Spinal cord (tissue), 10 donors: ENCODE results near the gene BCAS3. TPM values are rescaled to one million over a fixed set of nuclear protein-coding genes. Genes with fewer than 3 reads are reported as not detected.
A peak's percentile ranks its signal among the peaks of the same experiment; 100 is the strongest.

ENCODE experiments used
- DNase-seq, 6 donors: peaks; one replicate each; pipeline versions ENCODE4 v3.0.0 to v3.0.0-alpha.2; 2013 to 2015; ENCODE audit warnings: low spot score in 6 of 6, low read depth in 4 of 6
- H3K27ac ChIP-seq: one replicate; pipeline ENCODE4 v1.5.1; 2013; ENCODE audit warnings: low read depth, low read length, control low read depth
- H3K27me3 ChIP-seq: one replicate; pipeline ENCODE4 v1.6.1; 2013; ENCODE audit warnings: low read length; ENCODE audit not compliant: control insufficient read depth, insufficient read depth
- H3K36me3 ChIP-seq: one replicate; pipeline ENCODE4 v1.6.1; 2013; ENCODE audit warnings: low read length; ENCODE audit not compliant: control insufficient read depth, insufficient read depth
- H3K4me1 ChIP-seq: one replicate; pipeline ENCODE4 v1.6.1; 2013; ENCODE audit warnings: low read length; ENCODE audit not compliant: control insufficient read depth, insufficient read depth
- H3K4me3 ChIP-seq: one replicate; pipeline ENCODE4 v1.5.1; 2013; ENCODE audit warnings: low read depth, low read length, control low read depth
- H3K9me3 ChIP-seq: one replicate; pipeline ENCODE4 v1.6.1; 2013; ENCODE audit warnings: low read length; ENCODE audit not compliant: control insufficient read depth, insufficient read depth
- WGBS: methylation state at CpG from one replicate; pipeline ENCODE4 v1.1.5; 2013; ENCODE audit warnings: missing lambda C conversion rate; ENCODE audit not compliant: insufficient coverage; 5-methylcytosine and 5-hydroxymethylcytosine counted together
- polyA plus RNA-seq, 2 donors: library from polyadenylated mRNA; unstranded; fragments of 120-200 nt; gene quantifications; one replicate each; pipeline ENCODE4 v1.2.1, GENCODE V29; 2013; ENCODE audit not compliant: insufficient read length in 2 of 2
- total RNA-seq, 2 donors: library from RNA; depleted of rRNA in 1 of 2; stranded (reverse); fragments of 120-200 nt in 1 of 2; fragments of >200 nt in 1 of 2; gene quantifications; one replicate each; pipeline versions ENCODE4 v1.2.3 to v1.2.4, GENCODE V29; 2013 to 2014
- donor health status: healthy.

BCAS3 gene
- total and polyA plus RNA-seq, 4 donors, result 20.5 to 53.4 (median 25.7) TPM

DNA sequence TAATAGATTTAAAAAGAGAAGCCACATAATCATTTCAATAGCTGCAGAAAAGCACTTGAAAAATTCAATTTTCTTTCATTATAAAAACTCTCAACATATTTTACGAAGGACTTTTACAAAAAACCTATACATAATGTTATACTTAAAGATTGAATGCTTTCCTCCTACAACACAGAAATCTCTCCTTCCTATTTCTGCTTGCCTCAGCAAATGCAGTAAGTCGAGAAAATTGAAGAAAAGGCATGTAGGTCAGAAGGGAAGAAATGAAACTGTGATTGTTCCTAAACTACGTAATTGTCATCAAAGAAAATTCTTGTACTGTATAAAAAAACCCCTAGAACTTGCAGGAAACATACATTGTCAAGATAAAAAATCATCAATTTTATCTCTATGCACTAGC lies 267.1 kb downstream of the BCAS3 start:
- no peaks in the 10 kb centered on the region for H3K4me1 ChIP-seq
- no peak overlapping the region for H3K27ac ChIP-seq
- no peak for DNase-seq
- H3K36me3 ChIP-seq, result no peaks in the 10 kb centered on the region
- no peaks in the 10 kb centered on the region for H3K27me3 ChIP-seq
- no peak overlapping the region for H3K4me3 ChIP-seq
- no peaks in the 10 kb centered on the region for H3K9me3 ChIP-seq
- no CpG with 5 or more reads among the region's 3 CpGs for WGBS

- H3K36me3 ChIP-seq, result no peaks in the 10 kb centered on the region
- DNase-seq, result peak in 1 of 6 donors; percentile 3
- WGBS, result no CpG with 5 or more reads among the region's 1 CpG
- no peak overlapping the region for H3K27ac ChIP-seq
- no peaks in the 10 kb centered on the region for H3K4me1 ChIP-seq
- no peaks in the 10 kb centered on the region for H3K27me3 ChIP-seq
- H3K4me3 ChIP-seq, result no peak overlapping the region
- no peaks in the 10 kb centered on the region for H3K9me3 ChIP-seq
These were observed 269.4 kb downstream of the BCAS3 start for GRCh38 chr17:60947100-60947499.

DNA sequence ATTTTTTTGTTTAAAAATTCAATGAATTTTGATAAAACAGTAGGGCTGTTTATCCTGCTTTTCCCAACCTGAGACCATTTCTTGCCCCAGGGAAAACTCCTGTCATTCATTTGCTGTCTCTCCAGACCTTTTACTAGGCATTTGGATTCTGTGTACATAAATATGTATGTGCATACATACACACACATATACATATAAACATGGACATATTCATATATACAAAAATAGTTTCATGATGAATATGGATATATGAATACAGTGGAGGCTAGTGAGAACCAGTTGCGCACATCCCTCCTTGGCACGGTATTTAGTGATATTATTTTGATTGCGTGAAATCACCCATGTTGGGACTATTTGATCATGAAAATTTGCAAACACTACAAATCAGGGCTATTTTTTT lies 269.9 kb downstream of the BCAS3 start:
- no peak for DNase-seq
- H3K4me1 ChIP-seq, result no peaks in the 10 kb centered on the region
- no CpG with 5 or more reads among the region's 3 CpGs for WGBS
- H3K4me3 ChIP-seq, result no peak overlapping the region
- H3K36me3 ChIP-seq, result no peaks in the 10 kb centered on the region
- no peaks in the 10 kb centered on the region for H3K9me3 ChIP-seq
- no peak overlapping the region for H3K27ac ChIP-seq
- no peaks in the 10 kb centered on the region for H3K27me3 ChIP-seq

- Histone ChIP-seq H3K4me1 (no peaks in the 10 kb centered on the region), H3K9me3 (no peaks in the 10 kb centered on the region), H3K4me3 (no peak overlapping the region), H3K36me3 (no peaks in the 10 kb centered on the region), H3K27me3 (no peaks in the 10 kb centered on the region), H3K27ac (no peak overlapping the region)
- 100% methylated on average over 1 of the region's 3 CpGs for WGBS
- no peak for DNase-seq
These were observed 275.1 kb downstream of the BCAS3 start for GRCh38 chr17:60952747-60953146.

DNA sequence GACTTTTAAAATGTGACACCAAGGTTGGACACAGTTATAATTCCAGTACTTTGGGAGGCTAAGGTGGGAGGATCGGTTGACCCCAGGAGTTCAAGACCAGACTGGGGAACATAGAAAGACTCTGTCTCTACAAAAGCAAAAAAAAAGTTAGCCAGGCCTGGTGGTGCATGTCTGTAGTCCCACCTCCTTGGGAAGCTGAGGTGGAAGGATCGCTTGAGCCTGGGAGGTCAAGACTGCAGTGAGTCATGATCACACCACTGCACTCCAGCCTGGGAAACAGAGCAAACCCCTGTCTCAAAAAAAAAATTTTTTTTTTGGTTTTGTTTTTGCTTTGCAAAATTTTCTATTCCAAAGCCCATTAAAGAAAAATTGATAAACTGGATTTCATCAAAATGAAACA lies 281.4 kb downstream of the BCAS3 start:
- H3K9me3 ChIP-seq, result peaks cover 4% of the 10 kb centered on the region
- H3K4me3 ChIP-seq, result no peak overlapping the region
- H3K4me1 ChIP-seq, result no peaks in the 10 kb centered on the region
- no peak overlapping the region for H3K27ac ChIP-seq
- 93% methylated on average over 2 of the region's 2 CpGs for WGBS
- H3K36me3 ChIP-seq, result no peaks in the 10 kb centered on the region
- no peaks in the 10 kb centered on the region for H3K27me3 ChIP-seq
- no peak for DNase-seq

- no peaks in the 10 kb centered on the region for H3K4me1 ChIP-seq
- no peak overlapping the region for H3K27ac ChIP-seq
- H3K9me3 ChIP-seq, result peaks cover 4% of the 10 kb centered on the region
- H3K36me3 ChIP-seq, result no peaks in the 10 kb centered on the region
- H3K27me3 ChIP-seq, result no peaks in the 10 kb centered on the region
- DNase-seq, result no peak
- H3K4me3 ChIP-seq, result no peak overlapping the region
These were observed 282.0 kb downstream of the BCAS3 start for GRCh38 chr17:60959696-60960095.

GRCh38 chr17:60960398-60961065 lies 282.9 kb downstream of the BCAS3 start:
- H3K27me3 ChIP-seq, result no peaks in the 10 kb centered on the region
- WGBS, result 100% methylated on average over 2 of the region's 3 CpGs
- no peak overlapping the region for H3K4me3 ChIP-seq
- peaks cover 4% of the 10 kb centered on the region for H3K9me3 ChIP-seq
- no peaks in the 10 kb centered on the region for H3K36me3 ChIP-seq
- DNase-seq, result no peak
- H3K27ac ChIP-seq, result no peak overlapping the region
- H3K4me1 ChIP-seq, result no peaks in the 10 kb centered on the region

GRCh38 chr17:60964160-60964559 lies 286.5 kb downstream of the BCAS3 start:
- Histone ChIP-seq H3K36me3 (no peaks in the 10 kb centered on the region), H3K9me3 (peaks cover 12% of the 10 kb centered on the region), H3K27ac (no peak overlapping the region), H3K4me1 (no peaks in the 10 kb centered on the region), H3K4me3 (no peak overlapping the region), H3K27me3 (no peaks in the 10 kb centered on the region)
- DNase-seq, result no peak
- no CpG with 5 or more reads among the region's 2 CpGs for WGBS

- DNase-seq, result no peak
- Histone ChIP-seq H3K27ac (no peak overlapping the region), H3K4me1 (no peaks in the 10 kb centered on the region), H3K27me3 (no peaks in the 10 kb centered on the region), H3K9me3 (peaks cover 9% of the 10 kb centered on the region), H3K36me3 (no peaks in the 10 kb centered on the region), H3K4me3 (no peak overlapping the region)
- 100% methylated on average over 1 of the region's 2 CpGs for WGBS
These were observed 290.6 kb downstream of the BCAS3 start for GRCh38 chr17:60968266-60968665.

GRCh38 chr17:60969500-60970037 lies 291.9 kb downstream of the BCAS3 start:
- DNase-seq, result no peak
- H3K27ac ChIP-seq, result no peak overlapping the region
- WGBS, result no CpG with 5 or more reads among the region's 1 CpG
- H3K36me3 ChIP-seq, result no peaks in the 10 kb centered on the region
- H3K4me1 ChIP-seq, result no peaks in the 10 kb centered on the region
- H3K9me3 ChIP-seq, result peaks cover 9% of the 10 kb centered on the region
- H3K4me3 ChIP-seq, result no peak overlapping the region
- H3K27me3 ChIP-seq, result no peaks in the 10 kb centered on the region
